ENCODE measurements around the gene ARFGAP3.
A peak's percentile ranks its signal among the peaks of the same experiment; 100 is the strongest.

Gene ARFGAP3

DNA sequence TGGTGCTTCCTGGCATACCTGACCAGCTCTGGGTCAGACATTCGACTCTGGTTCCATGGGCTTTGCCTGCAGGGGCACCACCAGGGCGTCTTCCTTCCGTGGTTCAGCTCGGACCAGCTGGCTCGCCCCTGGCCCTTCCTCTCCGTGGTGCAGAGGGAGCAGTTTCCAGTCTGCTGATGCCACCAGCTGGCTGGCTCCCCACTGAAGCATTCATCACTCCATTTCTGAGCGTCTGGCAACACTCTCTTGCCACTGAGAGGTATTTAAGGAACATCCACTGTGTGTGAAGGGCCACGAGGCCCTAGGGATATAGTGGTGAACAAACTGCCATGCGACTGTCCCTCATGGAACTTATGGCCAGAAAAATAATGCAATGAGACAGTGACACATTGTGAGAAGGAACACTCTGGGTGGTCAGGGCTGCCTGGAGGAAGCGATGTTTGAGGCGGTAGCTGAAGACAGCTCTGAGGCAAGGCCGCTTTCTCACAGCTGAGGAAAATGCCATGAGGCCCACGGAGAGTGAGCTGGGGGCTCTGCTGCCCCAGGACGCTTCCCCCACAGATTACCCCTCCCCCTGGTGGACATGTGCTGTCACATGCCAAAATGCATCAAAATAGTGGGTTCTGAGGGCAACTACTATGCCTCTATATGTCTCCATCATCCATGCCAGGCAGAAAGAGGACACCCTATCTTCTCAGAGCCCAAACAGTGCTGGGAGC lies 44.9 kb upstream of the ARFGAP3 start:
- POLR2A ChIA-PET = interaction anchor here (0.5 kb wide), 1 partner anchor 204 kb away, joined by 5 read pairs; no protein-coding TSS in a partner anchor
- CTCF ChIA-PET = interaction anchor here (0.5 to 8.0 kb wide), 25 partner anchors 8 to 194 kb away, joined by 3 to 57 read pairs (median 4); no protein-coding TSS in a partner anchor
- H3K27ac ChIP-seq (ENCODE audit: insufficient read depth in 1 of 2, low read depth in 1 of 2, low read length in 2 of 2, poor library complexity in 1 of 2, severe bottlenecking in 2 of 2) = no peak overlapping the region
- H3K4me1 ChIP-seq (ENCODE audit: control extremely low read depth in 1 of 4, control insufficient read depth in 4 of 4, insufficient read depth in 4 of 4, low read length in 3 of 4) = peaks cover 0 to 21% (median 10%) of the 10 kb centered on the region in 4 experiments
- WGBS (ENCODE audit: insufficient coverage) = 51% methylated on average over 14 of the region's 14 CpGs
- no peaks in the 10 kb centered on the region for H3K27me3 ChIP-seq (replicated peaks in 2 of 5; ENCODE audit: control insufficient read depth in 4 of 5, insufficient read depth in 5 of 5, low read length in 4 of 5)
- no peaks in the 10 kb centered on the region for H3K9me3 ChIP-seq (ENCODE audit: control extremely low read depth in 1 of 5, control insufficient read depth in 4 of 5, insufficient read depth in 2 of 5, low read depth in 1 of 5, low read length in 4 of 5)
- peak in 2 of 3 donors; percentile 52 to 55 for DNase-seq
- H3K36me3 ChIP-seq (ENCODE audit: control insufficient read depth in 4 of 4, insufficient read depth in 4 of 4, low read length in 3 of 4) = peaks cover 0 to 31% (median 7%) of the 10 kb centered on the region in 4 experiments
- no peak overlapping the region for H3K4me3 ChIP-seq (ENCODE audit: control insufficient read depth in 1 of 7, extremely low read depth in 1 of 7, insufficient read depth in 4 of 7, low read depth in 2 of 7, low read length in 6 of 7)

DNA sequence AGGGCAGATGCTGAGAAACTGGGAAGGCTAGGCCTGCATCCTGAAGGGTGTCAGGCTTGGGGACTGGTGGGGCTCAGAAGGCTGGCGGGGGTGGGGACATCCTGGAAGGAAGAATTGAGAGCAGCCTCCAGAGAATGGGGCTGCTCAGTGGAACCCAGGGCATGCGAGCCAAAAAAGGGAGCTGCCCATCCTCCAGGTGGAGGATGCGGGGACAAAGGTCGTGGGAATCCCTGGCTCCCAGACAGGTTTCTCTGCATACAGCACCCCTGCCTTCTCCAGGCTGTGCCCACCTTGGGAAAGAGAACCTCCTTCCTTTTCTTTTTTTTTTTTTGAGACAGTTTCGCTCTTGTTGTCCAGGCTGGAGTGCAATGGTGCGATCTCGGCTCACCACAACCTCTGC lies 40.9 kb upstream of the ARFGAP3 start:
- H3K4me3 ChIP-seq (ENCODE audit: control insufficient read depth in 1 of 7, extremely low read depth in 1 of 7, insufficient read depth in 4 of 7, low read depth in 2 of 7, low read length in 6 of 7) = no peak overlapping the region
- POLR2A ChIA-PET = no interaction called here
- peaks cover 0 to 15% (median 6%) of the 10 kb centered on the region in 4 experiments for H3K36me3 ChIP-seq (ENCODE audit: control insufficient read depth in 4 of 4, insufficient read depth in 4 of 4, low read length in 3 of 4)
- 98% methylated on average over 6 of the region's 7 CpGs for WGBS (ENCODE audit: insufficient coverage)
- H3K27me3 ChIP-seq (replicated peaks in 2 of 5; ENCODE audit: control insufficient read depth in 4 of 5, insufficient read depth in 5 of 5, low read length in 4 of 5) = no peaks in the 10 kb centered on the region
- no peak for DNase-seq
- peaks cover 19 to 57% (median 44%) of the 10 kb centered on the region in 4 experiments for H3K4me1 ChIP-seq (ENCODE audit: control extremely low read depth in 1 of 4, control insufficient read depth in 4 of 4, insufficient read depth in 4 of 4, low read length in 3 of 4)
- no peaks in the 10 kb centered on the region for H3K9me3 ChIP-seq (ENCODE audit: control extremely low read depth in 1 of 5, control insufficient read depth in 4 of 5, insufficient read depth in 2 of 5, low read depth in 1 of 5, low read length in 4 of 5)
- CTCF ChIA-PET = interaction anchor here (4.5 kb wide), 1 partner anchor 30 kb away, joined by 18 read pairs; no protein-coding TSS in a partner anchor
- H3K27ac ChIP-seq (ENCODE audit: insufficient read depth in 1 of 2, low read depth in 1 of 2, low read length in 2 of 2, poor library complexity in 1 of 2, severe bottlenecking in 2 of 2) = no peak overlapping the region

DNA sequence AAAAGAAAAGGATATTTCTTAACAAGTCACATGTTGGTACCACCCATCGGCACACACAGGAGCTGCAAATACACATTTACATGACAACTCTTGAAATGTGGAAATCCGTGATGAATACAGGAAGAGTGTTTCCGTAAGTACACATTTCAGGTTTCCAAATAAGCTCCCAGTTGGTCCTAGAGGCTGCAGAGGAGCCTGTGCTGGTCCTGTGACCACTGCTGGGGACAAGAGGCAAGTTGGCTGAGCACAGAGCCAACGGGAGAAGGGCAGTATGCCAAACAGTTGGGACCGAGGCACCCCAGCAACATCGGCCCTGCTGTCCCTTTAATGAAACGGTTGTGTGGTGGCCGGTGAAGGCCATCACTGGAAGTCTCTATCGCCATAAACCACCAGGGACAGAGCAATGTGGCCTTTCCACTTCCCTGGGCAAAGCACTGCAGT lies 38.5 kb upstream of the ARFGAP3 start:
- Histone ChIP-seq H3K27ac (ENCODE audit: insufficient read depth in 1 of 2, low read depth in 1 of 2, low read length in 2 of 2, poor library complexity in 1 of 2, severe bottlenecking in 2 of 2) (peak overlapping the region in 1 of 2 experiments; percentile 35), H3K36me3 (ENCODE audit: control insufficient read depth in 4 of 4, insufficient read depth in 4 of 4, low read length in 3 of 4) (peaks cover 0 to 4% (median 3%) of the 10 kb centered on the region in 4 experiments), H3K9me3 (ENCODE audit: control extremely low read depth in 1 of 5, control insufficient read depth in 4 of 5, insufficient read depth in 2 of 5, low read depth in 1 of 5, low read length in 4 of 5) (no peaks in the 10 kb centered on the region), H3K27me3 (replicated peaks in 2 of 5; ENCODE audit: control insufficient read depth in 4 of 5, insufficient read depth in 5 of 5, low read length in 4 of 5) (no peaks in the 10 kb centered on the region), H3K4me3 (ENCODE audit: control insufficient read depth in 1 of 7, extremely low read depth in 1 of 7, insufficient read depth in 4 of 7, low read depth in 2 of 7, low read length in 6 of 7) (peak overlapping the region in 4 of 7 experiments; percentile 12 to 56 (median 30)), H3K4me1 (ENCODE audit: control extremely low read depth in 1 of 4, control insufficient read depth in 4 of 4, insufficient read depth in 4 of 4, low read length in 3 of 4) (peaks cover 22 to 70% (median 55%) of the 10 kb centered on the region in 4 experiments)
- WGBS (ENCODE audit: insufficient coverage) = 60% methylated on average over 8 of the region's 9 CpGs
- CTCF ChIA-PET = interaction anchor here (0.6 to 6.7 kb wide), 8 partner anchors 11 to 154 kb away, joined by 3 to 57 read pairs (median 4); no protein-coding TSS in a partner anchor
- POLR2A ChIA-PET = interaction anchor here (0.6 to 0.9 kb wide), 2 partner anchors 24 to 241 kb away, joined by 3 read pairs; no protein-coding TSS in a partner anchor
- no peak for DNase-seq

DNA sequence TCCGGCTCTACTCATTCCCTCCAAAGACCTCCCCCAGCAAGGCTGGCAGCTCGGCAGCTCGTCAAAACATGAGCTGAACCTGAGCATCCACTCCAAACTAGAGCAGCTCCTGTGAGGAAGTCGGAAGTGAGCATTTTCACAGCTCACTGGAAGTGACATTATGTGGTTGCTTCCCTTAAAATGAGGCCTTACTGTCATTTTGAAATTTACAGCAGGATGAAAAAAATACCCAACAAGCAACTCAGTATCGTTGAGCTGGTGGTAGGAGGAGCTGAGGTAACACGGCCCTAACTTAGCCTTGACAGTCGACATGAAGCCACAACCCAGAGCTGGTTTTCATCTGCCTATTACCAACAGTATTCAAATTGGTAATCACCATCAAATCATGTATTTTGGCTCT lies 38.0 kb upstream of the ARFGAP3 start:
- Histone ChIP-seq H3K9me3 (ENCODE audit: control extremely low read depth in 1 of 5, control insufficient read depth in 4 of 5, insufficient read depth in 2 of 5, low read depth in 1 of 5, low read length in 4 of 5) (no peaks in the 10 kb centered on the region), H3K4me3 (ENCODE audit: control insufficient read depth in 1 of 7, extremely low read depth in 1 of 7, insufficient read depth in 4 of 7, low read depth in 2 of 7, low read length in 6 of 7) (peak overlapping the region in 3 of 7 experiments; percentile 1 to 6 (median 2)), H3K36me3 (ENCODE audit: control insufficient read depth in 4 of 4, insufficient read depth in 4 of 4, low read length in 3 of 4) (peaks cover 0 to 4% (median 3%) of the 10 kb centered on the region in 4 experiments), H3K27ac (ENCODE audit: insufficient read depth in 1 of 2, low read depth in 1 of 2, low read length in 2 of 2, poor library complexity in 1 of 2, severe bottlenecking in 2 of 2) (peak overlapping the region in 1 of 2 experiments; percentile 35), H3K27me3 (replicated peaks in 2 of 5; ENCODE audit: control insufficient read depth in 4 of 5, insufficient read depth in 5 of 5, low read length in 4 of 5) (no peaks in the 10 kb centered on the region), H3K4me1 (ENCODE audit: control extremely low read depth in 1 of 4, control insufficient read depth in 4 of 4, insufficient read depth in 4 of 4, low read length in 3 of 4) (peaks cover 22 to 75% (median 57%) of the 10 kb centered on the region in 4 experiments)
- POLR2A ChIA-PET = interaction anchor here (0.9 kb wide), 1 partner anchor 23 kb away, joined by 3 read pairs; no protein-coding TSS in a partner anchor
- 2% methylated on average over 6 of the region's 7 CpGs for WGBS (ENCODE audit: insufficient coverage)
- CTCF ChIA-PET = interaction anchor here (0.7 to 6.7 kb wide), 10 partner anchors 11 to 119 kb away, joined by 3 to 57 read pairs (median 4); no protein-coding TSS in a partner anchor
- peak; percentile 63 to 92 (median 88) for DNase-seq

DNA sequence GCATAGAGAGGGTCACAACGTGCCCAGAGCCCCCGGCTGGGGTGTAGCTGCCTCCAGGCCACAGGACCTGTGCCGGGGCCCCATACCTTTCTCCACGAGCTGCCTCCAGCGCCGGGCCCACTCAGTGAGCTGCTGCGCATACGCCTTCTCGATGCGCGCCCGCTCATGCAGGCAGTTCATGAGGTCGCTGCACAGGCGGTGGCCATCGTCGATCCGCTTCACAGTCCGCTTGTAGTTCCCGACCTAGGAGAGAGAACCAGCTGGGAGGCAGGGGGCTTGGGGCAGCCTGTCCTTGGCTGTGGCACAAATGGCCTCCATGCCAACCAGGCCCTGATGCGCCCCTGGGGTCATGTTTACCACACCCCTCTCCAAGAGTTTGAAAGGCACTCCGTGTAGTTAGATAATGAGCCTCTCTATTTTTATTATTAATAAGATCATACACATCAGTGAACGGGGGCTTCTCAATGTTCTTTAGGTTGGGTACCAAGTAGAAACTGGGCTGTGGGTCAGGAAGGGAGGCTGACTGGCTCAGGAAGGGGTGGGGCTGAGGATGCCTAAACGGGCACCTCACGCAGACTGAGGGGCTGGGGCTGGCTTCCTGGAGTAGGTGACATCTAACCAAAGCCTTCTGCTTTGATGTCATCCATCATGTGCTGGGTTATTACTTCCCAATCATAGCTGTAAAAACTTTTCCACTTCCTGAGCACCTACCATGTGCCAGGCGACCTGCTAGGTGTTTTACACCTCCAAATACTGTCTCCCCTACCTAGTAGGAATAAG lies 36.5 kb upstream of the ARFGAP3 start:
- H3K27ac ChIP-seq (ENCODE audit: insufficient read depth in 1 of 2, low read depth in 1 of 2, low read length in 2 of 2, poor library complexity in 1 of 2, severe bottlenecking in 2 of 2) = peak overlapping the region in 1 of 2 experiments; percentile 18
- peaks cover 0 to 9% (median 5%) of the 10 kb centered on the region in 4 experiments for H3K36me3 ChIP-seq (ENCODE audit: control insufficient read depth in 4 of 4, insufficient read depth in 4 of 4, low read length in 3 of 4)
- H3K4me1 ChIP-seq (ENCODE audit: control extremely low read depth in 1 of 4, control insufficient read depth in 4 of 4, insufficient read depth in 4 of 4, low read length in 3 of 4) = peaks cover 22 to 89% (median 70%) of the 10 kb centered on the region in 4 experiments
- WGBS (ENCODE audit: insufficient coverage) = 84% methylated on average over 18 of the region's 25 CpGs
- DNase-seq = no peak
- H3K27me3 ChIP-seq (replicated peaks in 2 of 5; ENCODE audit: control insufficient read depth in 4 of 5, insufficient read depth in 5 of 5, low read length in 4 of 5) = no peaks in the 10 kb centered on the region
- POLR2A ChIA-PET = no interaction called here
- H3K4me3 ChIP-seq (ENCODE audit: control insufficient read depth in 1 of 7, extremely low read depth in 1 of 7, insufficient read depth in 4 of 7, low read depth in 2 of 7, low read length in 6 of 7) = no peak overlapping the region
- CTCF ChIA-PET = interaction anchor here (0.6 to 6.7 kb wide), 11 partner anchors 11 to 122 kb away, joined by 3 to 57 read pairs (median 4); no protein-coding TSS in a partner anchor
- H3K9me3 ChIP-seq (ENCODE audit: control extremely low read depth in 1 of 5, control insufficient read depth in 4 of 5, insufficient read depth in 2 of 5, low read depth in 1 of 5, low read length in 4 of 5) = no peaks in the 10 kb centered on the region

DNA sequence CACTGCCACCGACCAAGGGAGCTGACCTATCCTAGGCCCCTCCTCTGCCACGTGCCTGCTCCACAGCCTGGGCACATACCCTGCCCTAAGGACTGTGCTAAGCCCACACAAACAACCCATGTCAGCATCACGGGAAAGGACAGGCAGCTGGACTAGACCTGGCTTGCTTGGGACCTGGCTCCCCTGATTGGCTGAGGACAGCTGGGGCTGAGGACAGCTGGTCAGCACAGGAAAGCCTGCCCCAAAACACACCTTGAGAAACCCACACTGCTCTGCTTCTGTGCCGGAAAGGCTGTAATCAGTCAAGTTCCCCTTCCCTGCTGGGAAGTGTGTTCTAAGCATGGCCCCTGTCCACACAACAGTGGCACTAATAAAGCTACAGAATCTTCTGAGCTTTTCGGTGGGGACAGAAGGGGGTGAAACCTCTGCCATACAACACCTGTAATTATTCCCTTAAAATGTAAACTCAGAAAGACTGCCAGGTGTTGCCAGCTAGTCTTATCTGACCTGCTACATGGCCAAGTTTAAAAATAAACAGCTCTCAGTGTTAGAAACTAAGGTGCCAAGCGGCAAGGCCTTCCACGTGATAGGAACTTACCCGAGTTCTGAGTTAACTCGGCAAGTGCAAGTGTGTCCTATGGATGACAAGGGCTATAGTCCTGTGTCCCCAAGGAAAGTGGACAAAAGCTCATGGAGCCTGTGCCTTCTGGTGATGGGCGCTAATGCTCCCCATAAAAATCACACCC lies 35.7 kb upstream of the ARFGAP3 start:
- Histone ChIP-seq H3K27me3 (replicated peaks in 2 of 5; ENCODE audit: control insufficient read depth in 4 of 5, insufficient read depth in 5 of 5, low read length in 4 of 5) (no peaks in the 10 kb centered on the region), H3K4me3 (ENCODE audit: control insufficient read depth in 1 of 7, extremely low read depth in 1 of 7, insufficient read depth in 4 of 7, low read depth in 2 of 7, low read length in 6 of 7) (peak overlapping the region in 1 of 7 experiments; percentile 19), H3K27ac (ENCODE audit: insufficient read depth in 1 of 2, low read depth in 1 of 2, low read length in 2 of 2, poor library complexity in 1 of 2, severe bottlenecking in 2 of 2) (no peak overlapping the region), H3K36me3 (ENCODE audit: control insufficient read depth in 4 of 4, insufficient read depth in 4 of 4, low read length in 3 of 4) (peaks cover 0 to 17% (median 9%) of the 10 kb centered on the region in 4 experiments), H3K4me1 (ENCODE audit: control extremely low read depth in 1 of 4, control insufficient read depth in 4 of 4, insufficient read depth in 4 of 4, low read length in 3 of 4) (peaks cover 22 to 94% (median 73%) of the 10 kb centered on the region in 4 experiments), H3K9me3 (ENCODE audit: control extremely low read depth in 1 of 5, control insufficient read depth in 4 of 5, insufficient read depth in 2 of 5, low read depth in 1 of 5, low read length in 4 of 5) (no peaks in the 10 kb centered on the region)
- DNase-seq = peak in 2 of 3 donors; percentile 49 to 62
- CTCF ChIA-PET = interaction anchor here (0.6 to 6.7 kb wide), 8 partner anchors 11 to 123 kb away, joined by 3 to 57 read pairs (median 4); no protein-coding TSS in a partner anchor
- POLR2A ChIA-PET = no interaction called here
- WGBS (ENCODE audit: insufficient coverage) = 35% methylated on average over 9 of the region's 10 CpGs

Data from common myeloid progenitor, CD34-positive (primary cell).